B cell (primary cell): Measurements from ENCODE around the gene ATL1. TPM values are rescaled to one million over a fixed set of nuclear protein-coding genes. Genes with fewer than 3 reads are reported as not detected.

Experiments used
- ATAC-seq: fragments of 200-7000 bp; cut with Tn5 transposase; one replicate; pipeline ENCODE4 v1.10.0; 2021; ENCODE audit warnings: low read depth, mild to moderate bottlenecking, moderate number of reproducible peaks, moderate library complexity
- CTCF ChIA-PET: fragments of 350-600 bp; sonication (Branson Sonifier 250); formaldehyde crosslinking; loops from one replicate; lab custom pipeline; 2021; ENCODE audit warnings: antibody characterized with exemption, inconsistent platforms; lab: Charles Lee
- POLR2A ChIA-PET: fragments of 350-600 bp; sonication (Branson Sonifier 250); formaldehyde crosslinking; loops from one replicate; lab custom pipeline; 2021; ENCODE audit warnings: antibody characterized with exemption; lab: Charles Lee
- DNase-seq: peaks from one replicate; pipeline ENCODE4 v3.0.0; 2013
- H2AFZ ChIP-seq: 2 replicates; pipeline ENCODE4 v1.6.1; 2012; ENCODE audit warnings: mild to moderate bottlenecking, low read depth, low read length; ENCODE audit not compliant: insufficient read depth, poor library complexity, severe bottlenecking
- H3K27ac ChIP-seq, 2 donors: 1 replicate in 1 of 2; 2 replicates in 1 of 2; pipeline ENCODE4 v1.5.1; 2012 to 2013; ENCODE audit warnings: low read length in 2 of 2, mild to moderate bottlenecking in 2 of 2, moderate library complexity in 1 of 2
- H3K27me3 ChIP-seq, 4 experiments: fragments of 200-600 bp in 1 of 4; sonication (generic) in 1 of 4; replicated peaks in 1 of 4; 1 replicate in 2 of 4; 2 replicates in 2 of 4; pipeline versions ENCODE4 v1.6.1 to v1.7.0; 2013 to 2016; ENCODE audit warnings: low read length in 3 of 4, mild to moderate bottlenecking in 2 of 4, mixed read lengths in 1 of 4, moderate library complexity in 1 of 4; ENCODE audit not compliant: insufficient read depth in 4 of 4, control insufficient read depth in 3 of 4; ENCODE audit errors: control extremely low read depth in 1 of 4
- H3K36me3 ChIP-seq, 2 experiments: replicated peaks in 1 of 2; 1 replicate in 1 of 2; 2 replicates in 1 of 2; pipeline versions ENCODE4 v1.6.1 to v1.7.1; 2013; ENCODE audit warnings: low read length in 1 of 2; ENCODE audit not compliant: insufficient read depth in 2 of 2, control insufficient read depth in 1 of 2; ENCODE audit errors: control extremely low read depth in 1 of 2, extremely low read depth in 1 of 2
- H3K4me1 ChIP-seq, 2 donors: fragments of 200-600 bp in 1 of 2; sonication (generic) in 1 of 2; 1 replicate in 1 of 2; 2 replicates in 1 of 2; pipeline versions ENCODE4 v1.5.1 to v1.6.1; 2013 to 2017; ENCODE audit warnings: low read length in 2 of 2; ENCODE audit not compliant: control insufficient read depth in 2 of 2, insufficient read depth in 2 of 2
- H3K4me2 ChIP-seq: replicated peaks from 2 replicates; pipeline ENCODE3; 2012; ENCODE audit warnings: mild to moderate bottlenecking, low read depth, low read length; ENCODE audit not compliant: poor library complexity, severe bottlenecking
- H3K4me3 ChIP-seq, 5 experiments: fragments of 200-600 bp in 1 of 5; sonication (generic) in 1 of 5; 1 replicate in 3 of 5; 2 replicates in 2 of 5; pipeline versions ENCODE4 v1.5.1 to v1.7.0; 2011 to 2016; ENCODE audit warnings: low read length in 4 of 5, mild to moderate bottlenecking in 4 of 5, low read depth in 2 of 5, control low read depth in 1 of 5, moderate library complexity in 1 of 5; ENCODE audit not compliant: insufficient read depth in 1 of 5; ENCODE audit errors: control extremely low read depth in 1 of 5, extremely low read depth in 1 of 5
- H3K79me2 ChIP-seq: fragments of 200-600 bp; sonication (generic); one replicate; pipeline ENCODE4 v1.6.0; 2016; ENCODE audit warnings: low read length; ENCODE audit not compliant: control insufficient read depth, insufficient read depth
- H3K9ac ChIP-seq: fragments of 200-600 bp; sonication (generic); 2 replicates; pipeline ENCODE4 v1.6.1; 2017; ENCODE audit warnings: mild to moderate bottlenecking, low read length, moderate library complexity
- H3K9me3 ChIP-seq, 3 donors: one replicate each; pipeline versions ENCODE4 v1.6.1 to v1.7.1; 2013; ENCODE audit warnings: low read length in 2 of 3; ENCODE audit not compliant: control insufficient read depth in 2 of 3, insufficient read depth in 1 of 3; ENCODE audit errors: control extremely low read depth in 1 of 3
- H4K20me1 ChIP-seq: 2 replicates; pipeline ENCODE4 v1.6.0; 2012; ENCODE audit warnings: mild to moderate bottlenecking, low read length; ENCODE audit not compliant: insufficient read depth, control insufficient read depth, poor library complexity, severe bottlenecking
- H3K27ac Mint-ChIP-seq: one replicate; pipeline ENCODE4 v1.8.0; 2021; ENCODE audit warnings: mixed read lengths
- H3K27me3 Mint-ChIP-seq: one replicate; pipeline ENCODE4 v1.8.0; 2021; ENCODE audit warnings: mixed read lengths
- H3K4me1 Mint-ChIP-seq: one replicate; pipeline ENCODE4 v1.8.0; 2021; ENCODE audit warnings: mixed read lengths
- H3K4me3 Mint-ChIP-seq: one replicate; pipeline ENCODE4 v1.8.0; 2021; ENCODE audit warnings: mixed read lengths
- H3K9me3 Mint-ChIP-seq: one replicate; pipeline ENCODE4 v1.8.0; 2022; ENCODE audit warnings: mixed read lengths; ENCODE audit not compliant: insufficient read depth
- CTCF ChIP-seq: fragments of 200-600 bp; IDR thresholded peaks from one replicate; pipeline ENCODE4 v1.8.0; 2022; ENCODE audit warnings: antibody characterized with exemption, mild to moderate bottlenecking
- EZH2 ChIP-seq: IDR thresholded peaks from 2 replicates; pipeline ENCODE4 v1.6.1; 2012; ENCODE audit warnings: borderline replicate concordance, low read depth, mild to moderate bottlenecking, moderate library complexity, low read length; ENCODE audit not compliant: insufficient read depth, poor library complexity, severe bottlenecking
- WGBS: methylation state at CpG from one replicate; pipeline ENCODE4 v1.1.5; 2013; ENCODE audit warnings: missing lambda C conversion rate; ENCODE audit not compliant: insufficient coverage; 5-methylcytosine and 5-hydroxymethylcytosine counted together
- intact Hi-C: fragments of 100-400 bp; cut with micrococcal nuclease; formaldehyde crosslinking; loops from one replicate; pipeline ENCODE4 v1.10.0; 2022
- polyA plus RNA-seq: library from polyadenylated mRNA; depleted of rRNA; stranded (reverse); fragments of >200 nt; gene quantifications from 2 replicates; pipeline ENCODE4 v1.2.3, GENCODE V29; 2012
- total RNA-seq, 2 donors: library from RNA; stranded (reverse); fragments of 120-200 nt in 1 of 2; gene quantifications; 1 replicate in 1 of 2; 2 replicates in 1 of 2; pipeline versions ENCODE4 v1.2.3 to v1.2.4, GENCODE V29; 2013 to 2022

ATL1 gene
- total and polyA plus RNA-seq, 2 donors (not counting 1 experiment from before 2014, with no cell fraction given): 2.9 TPM

- no peaks in the 10 kb centered on the region for H3K36me3 ChIP-seq
- H3K9me3 ChIP-seq: no peaks in the 10 kb centered on the region
- no peaks in the 10 kb centered on the region for H3K4me1 Mint-ChIP-seq
- TF ChIP-seq CTCF (no peak), EZH2 (no peak)
- H3K9ac ChIP-seq: no peak overlapping the region
- H3K27ac Mint-ChIP-seq: no peak overlapping the region
- intact Hi-C loops: no loop called here
- CTCF ChIA-PET: interaction anchor here (1.5 to 1.8 kb wide), 2 partner anchors 107 to 254 kb away, joined by 5 to 7 read pairs; no protein-coding TSS in a partner anchor
- POLR2A ChIA-PET: no interaction called here
- H3K9me3 Mint-ChIP-seq: no peaks in the 10 kb centered on the region
- H3K27me3 Mint-ChIP-seq: no peaks in the 10 kb centered on the region
- no peaks in the 10 kb centered on the region for H4K20me1 ChIP-seq
- no peak overlapping the region for H2AFZ ChIP-seq
- no peaks in the 10 kb centered on the region for H3K4me1 ChIP-seq
- WGBS: 100% methylated on average over 1 of the region's 2 CpGs
- no peak overlapping the region for H3K4me3 Mint-ChIP-seq
- ATAC-seq (no peak), DNase-seq (no peak)
- H3K4me3 ChIP-seq: no peak overlapping the region
- H3K27ac ChIP-seq: no peak overlapping the region
- no peaks in the 10 kb centered on the region for H3K79me2 ChIP-seq
- H3K4me2 ChIP-seq: no peak overlapping the region
- no peaks in the 10 kb centered on the region for H3K27me3 ChIP-seq
Measured at GRCh38 chr14:50606468-50606867, 46.5 kb downstream of the ATL1 start.

GRCh38 chr14:50607181-50607580 lies 47.2 kb downstream of the ATL1 start:
- Histone ChIP-seq H3K27ac (no peak overlapping the region), H3K27me3 (no peaks in the 10 kb centered on the region), H4K20me1 (no peaks in the 10 kb centered on the region), H3K79me2 (no peaks in the 10 kb centered on the region), H3K4me1 (no peaks in the 10 kb centered on the region), H3K4me2 (no peak overlapping the region), H3K4me3 (no peak overlapping the region), H3K36me3 (no peaks in the 10 kb centered on the region), H3K9ac (no peak overlapping the region), H3K9me3 (no peaks in the 10 kb centered on the region), H2AFZ (no peak overlapping the region)
- WGBS: 100% methylated on average over 2 of the region's 3 CpGs
- Mint-ChIP-seq H3K4me3 (no peak overlapping the region), H3K27me3 (no peaks in the 10 kb centered on the region), H3K27ac (no peak overlapping the region), H3K9me3 (no peaks in the 10 kb centered on the region), H3K4me1 (no peaks in the 10 kb centered on the region)
- intact Hi-C loops: no loop called here
- ATAC-seq (no peak), DNase-seq (no peak)
- ChIA-PET POLR2A (no interaction called here), CTCF (interaction anchor here (0.9 to 1.3 kb wide), 3 partner anchors 14 to 253 kb away, joined by 3 to 4 read pairs (median 3); no protein-coding TSS in a partner anchor)
- no peak for TF ChIP-seq CTCF
- no peak for TF ChIP-seq EZH2
